Mononuclear cell (primary cell): Measurements from ENCODE around the gene SNRPD2. TPM values are rescaled to one million over a fixed set of nuclear protein-coding genes. Genes with fewer than 3 reads are reported as not detected.

ENCODE experiments used
- H3K27me3 ChIP-seq: 2 replicates; pipeline ENCODE4 v1.6.0; 2011; ENCODE audit warnings: low read length, control low read depth; ENCODE audit not compliant: insufficient read depth
- H3K4me1 ChIP-seq: 2 replicates; pipeline ENCODE4 v1.5.1; 2011; ENCODE audit warnings: mild to moderate bottlenecking, low read length, control low read depth; ENCODE audit not compliant: insufficient read depth
- H3K4me3 ChIP-seq: 2 replicates; pipeline ENCODE4 v1.5.1; 2011; ENCODE audit warnings: mild to moderate bottlenecking, low read length, moderate library complexity
- H3K9me3 ChIP-seq: 2 replicates; pipeline ENCODE4 v1.5.1; 2011; ENCODE audit warnings: low read depth, mild to moderate bottlenecking, control low read depth, low read length
- total RNA-seq: library from RNA; depleted of rRNA; stranded (reverse); fragments of >200 nt; gene quantifications from one replicate; pipeline ENCODE4 v1.2.3, GENCODE V29; 2012

Gene SNRPD2
- total RNA-seq, 1 donor = 158 TPM

DNA sequence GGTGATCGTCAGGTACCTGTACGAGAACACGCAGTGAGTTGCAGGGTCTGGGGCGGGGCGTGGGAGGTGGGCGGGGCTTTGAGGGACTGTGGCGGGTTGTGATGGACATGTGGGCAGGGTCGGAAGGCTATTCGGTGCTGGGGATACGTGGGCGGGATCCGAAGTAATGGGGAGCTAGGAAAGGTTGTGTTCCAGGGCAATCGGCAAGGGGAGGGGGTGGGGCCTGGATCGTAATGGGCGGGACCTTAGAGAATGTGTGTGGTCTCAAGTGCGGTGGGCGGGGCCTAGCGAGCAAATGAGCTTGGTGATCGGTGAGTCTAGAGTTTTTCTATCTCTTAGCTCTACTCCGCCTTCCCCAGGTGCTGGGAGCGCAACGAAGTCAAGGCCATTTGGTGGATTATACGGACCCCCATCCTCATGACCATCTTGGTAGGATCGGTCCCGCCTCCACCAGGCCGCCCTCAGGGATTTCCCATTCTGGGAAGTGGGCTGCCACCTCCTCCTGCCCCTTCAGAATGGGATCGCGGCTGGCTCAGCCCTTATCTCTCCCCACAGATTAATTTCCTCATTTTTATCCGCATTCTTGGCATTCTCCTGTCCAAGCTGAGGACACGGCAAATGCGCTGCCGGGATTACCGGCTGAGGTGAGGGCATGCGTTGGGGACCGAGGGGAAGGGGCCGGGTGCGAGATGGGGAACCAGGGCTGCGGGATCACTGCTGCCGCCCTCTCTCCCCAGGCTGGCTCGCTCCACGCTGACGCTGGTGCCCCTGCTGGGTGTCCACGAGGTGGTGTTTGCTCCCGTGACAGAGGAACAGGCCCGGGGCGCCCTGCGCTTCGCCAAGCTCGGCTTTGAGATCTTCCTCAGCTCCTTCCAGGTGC, 14.2 kb downstream of the SNRPD2 start:
- peaks cover 19% of the 10 kb centered on the region for H3K27me3 ChIP-seq
- H3K9me3 ChIP-seq = no peaks in the 10 kb centered on the region
- H3K4me3 ChIP-seq = no peak overlapping the region
- peaks cover 39% of the 10 kb centered on the region for H3K4me1 ChIP-seq

DNA sequence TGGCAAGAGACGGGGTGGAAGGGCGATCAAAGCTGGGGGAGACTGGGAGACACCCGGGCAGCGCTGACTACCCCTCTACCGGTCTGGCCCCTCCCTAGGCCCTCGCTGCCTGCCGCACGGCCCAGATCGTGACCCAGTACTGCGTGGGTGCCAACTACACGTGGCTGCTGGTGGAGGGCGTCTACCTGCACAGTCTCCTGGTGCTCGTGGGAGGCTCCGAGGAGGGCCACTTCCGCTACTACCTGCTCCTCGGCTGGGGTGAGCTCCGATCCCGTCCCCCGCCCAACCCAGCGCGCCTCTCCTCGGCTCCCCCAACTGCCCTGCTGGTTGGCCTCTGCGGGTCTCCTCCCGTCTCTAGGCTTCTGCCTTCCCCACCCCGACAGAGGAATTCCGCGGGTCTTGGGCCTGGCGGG, 14.9 kb downstream of the SNRPD2 start:
- Histone ChIP-seq H3K4me1 (peaks cover 37% of the 10 kb centered on the region), H3K4me3 (no peak overlapping the region), H3K27me3 (peaks cover 19% of the 10 kb centered on the region)

DNA sequence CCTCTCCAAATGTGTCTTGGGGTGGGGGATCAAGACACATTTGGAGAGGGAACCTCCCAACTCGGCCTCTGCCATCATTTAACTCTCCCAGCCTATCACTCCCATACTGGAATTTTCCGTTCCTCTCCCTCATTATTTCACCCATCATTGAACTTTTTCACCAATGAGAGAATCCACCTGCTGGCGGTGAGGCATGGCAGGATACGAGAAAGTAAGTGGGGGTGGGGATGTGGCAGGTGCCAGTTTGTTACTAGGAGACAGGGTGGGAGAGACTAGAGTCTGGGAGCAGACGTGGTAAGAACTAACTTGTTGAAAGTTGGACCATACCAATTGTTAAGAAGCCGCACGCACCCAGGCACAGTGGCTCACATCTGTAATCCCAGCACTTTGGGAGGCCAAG, 16.8 kb downstream of the SNRPD2 start:
- Histone ChIP-seq H3K9me3 (no peaks in the 10 kb centered on the region), H3K4me3 (no peak overlapping the region), H3K4me1 (peaks cover 40% of the 10 kb centered on the region), H3K27me3 (peaks cover 27% of the 10 kb centered on the region)

More for the DNA sequence above, 14.9 kb downstream of the SNRPD2 start:
- no peaks in the 10 kb centered on the region for H3K9me3 ChIP-seq

DNA sequence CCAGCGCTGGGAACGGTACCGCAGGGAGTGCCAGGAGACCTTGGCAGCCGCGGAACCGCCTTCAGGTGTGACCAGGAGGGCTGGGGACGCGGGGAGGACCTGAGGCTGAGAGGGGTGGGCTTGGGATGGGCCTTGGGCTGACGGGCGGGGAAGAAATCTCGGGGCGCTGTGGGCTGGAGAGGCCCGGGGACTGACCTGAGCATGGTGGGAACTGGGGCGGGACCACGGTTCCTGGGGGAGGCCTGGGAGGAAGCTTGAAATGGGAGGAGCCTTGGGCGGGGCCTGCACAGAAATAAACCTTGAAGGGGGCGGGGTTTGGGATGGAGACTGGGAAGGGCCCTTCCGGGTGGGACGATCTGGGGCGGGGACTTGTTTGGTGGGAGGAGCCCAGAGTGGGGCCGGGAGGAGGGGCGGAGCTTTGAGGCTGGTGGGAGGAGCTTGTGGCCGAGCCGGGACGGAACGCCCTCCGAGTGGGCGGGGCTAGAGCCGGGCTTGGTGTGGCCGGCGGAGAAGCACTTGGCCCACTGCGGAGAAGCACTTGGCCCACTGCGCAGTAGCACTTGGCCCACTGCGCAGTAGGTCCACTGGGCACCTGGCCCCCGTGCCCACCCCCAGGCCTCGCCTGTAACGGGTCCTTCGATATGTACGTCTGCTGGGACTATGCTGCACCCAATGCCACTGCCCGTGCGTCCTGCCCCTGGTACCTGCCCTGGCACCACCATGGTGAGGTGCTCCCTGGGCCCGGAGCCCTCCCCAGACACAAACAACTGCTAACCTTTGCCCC, 20.9 kb downstream of the SNRPD2 start:
- H3K27me3 ChIP-seq = peaks cover 25% of the 10 kb centered on the region
- H3K4me3 ChIP-seq = no peak overlapping the region
- H3K4me1 ChIP-seq = peaks cover 43% of the 10 kb centered on the region
- no peaks in the 10 kb centered on the region for H3K9me3 ChIP-seq

DNA sequence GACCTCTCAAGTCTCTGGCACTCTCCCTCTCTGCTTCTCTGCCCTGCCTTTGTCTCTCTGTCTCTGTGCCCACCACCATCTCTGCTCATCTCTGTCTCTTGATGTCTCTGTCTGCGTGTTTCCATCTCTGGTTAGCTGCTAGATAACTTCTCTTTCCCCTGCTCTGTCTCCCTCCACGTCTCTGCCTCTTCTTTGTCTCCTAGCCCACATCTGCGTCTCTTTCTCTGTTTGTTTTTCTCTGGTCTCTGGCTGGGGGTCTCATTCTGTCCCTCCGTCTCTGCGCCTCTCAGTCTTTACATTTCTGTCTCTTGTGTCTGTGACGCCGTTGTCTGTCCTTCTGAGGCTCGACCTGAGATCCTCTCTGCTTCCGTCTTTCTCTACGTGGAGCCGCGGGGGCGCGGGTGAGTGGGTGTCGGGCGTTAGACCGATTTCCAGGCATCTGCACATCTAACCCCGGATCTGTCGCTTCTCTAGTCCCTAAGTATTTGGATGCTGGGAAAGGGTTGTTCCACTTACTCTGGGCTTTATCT, 23.3 kb downstream of the SNRPD2 start:
- H3K9me3 ChIP-seq = no peaks in the 10 kb centered on the region
- H3K27me3 ChIP-seq = peaks cover 25% of the 10 kb centered on the region
- H3K4me3 ChIP-seq = peak overlapping the region; percentile 34
- peaks cover 40% of the 10 kb centered on the region for H3K4me1 ChIP-seq

DNA sequence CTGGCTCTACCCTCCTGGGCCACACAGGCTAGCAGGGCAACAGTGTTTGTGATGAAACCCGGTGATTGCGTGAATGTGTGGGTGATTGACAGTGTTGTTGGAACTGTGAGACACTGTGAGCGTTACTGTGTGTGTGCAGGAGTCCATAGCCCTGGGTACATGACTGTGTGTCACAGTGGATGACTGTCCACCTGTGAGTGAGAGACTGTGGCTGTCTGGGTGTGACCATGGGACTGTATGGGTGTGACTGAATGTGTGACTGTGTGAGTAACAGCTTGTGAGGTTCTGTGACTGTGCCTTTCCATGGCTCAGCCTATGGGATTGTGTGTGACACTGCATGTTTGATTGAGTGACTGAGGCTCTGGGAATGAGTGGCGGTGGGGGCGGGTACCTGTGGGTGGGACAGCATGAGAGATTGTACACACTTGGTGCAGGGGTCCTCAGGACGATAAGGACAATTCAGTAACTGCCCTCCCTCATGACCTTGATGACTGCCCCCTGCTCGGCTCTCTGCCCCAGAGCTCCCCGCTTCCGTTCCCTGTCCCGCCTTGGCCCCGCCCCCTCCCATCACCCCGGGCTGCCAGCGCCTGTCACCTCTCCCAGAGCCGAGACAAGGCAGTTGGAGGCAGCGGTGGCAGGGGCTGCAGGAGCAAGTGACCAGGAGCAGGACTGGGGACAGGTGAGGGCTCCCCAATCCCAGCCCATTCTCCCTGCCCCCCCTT, 24.0 kb downstream of the SNRPD2 start, which contains the start of gene GIPR:
Gene GIPR, plus strand, starts transcription at position 602 of the 722 bp plus-strand sequence. CDS start 1,300 bp downstream, outside the sequence.
- H3K4me3 ChIP-seq = peak within 1 kb of the TSS; percentile 34
- peaks cover 40% of the 10 kb centered on the region for H3K4me1 ChIP-seq
- peaks cover 25% of the 10 kb centered on the region for H3K27me3 ChIP-seq
- H3K9me3 ChIP-seq = no peaks in the 10 kb centered on the region

DNA sequence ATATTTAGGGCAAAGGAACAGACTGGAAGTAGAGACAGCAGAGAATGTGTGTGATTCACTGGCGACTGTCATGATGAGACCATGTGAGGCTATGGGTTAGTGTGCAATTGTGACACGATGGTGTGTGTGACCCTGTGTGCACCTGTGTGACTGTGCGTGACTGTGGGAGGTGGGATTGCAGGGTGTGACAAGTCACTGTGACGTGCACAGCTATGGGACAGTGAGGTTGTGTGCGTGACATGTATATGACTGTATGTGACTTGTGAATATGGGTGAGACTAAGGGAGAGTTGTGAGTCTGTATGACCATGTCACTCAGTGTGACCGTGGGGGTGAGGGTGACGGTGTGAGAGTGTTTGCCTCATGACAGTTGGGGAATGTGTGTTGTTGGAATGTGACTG, 27.2 kb downstream of the SNRPD2 start:
- H3K4me3 ChIP-seq = no peak overlapping the region
- H3K9me3 ChIP-seq = no peaks in the 10 kb centered on the region

DNA sequence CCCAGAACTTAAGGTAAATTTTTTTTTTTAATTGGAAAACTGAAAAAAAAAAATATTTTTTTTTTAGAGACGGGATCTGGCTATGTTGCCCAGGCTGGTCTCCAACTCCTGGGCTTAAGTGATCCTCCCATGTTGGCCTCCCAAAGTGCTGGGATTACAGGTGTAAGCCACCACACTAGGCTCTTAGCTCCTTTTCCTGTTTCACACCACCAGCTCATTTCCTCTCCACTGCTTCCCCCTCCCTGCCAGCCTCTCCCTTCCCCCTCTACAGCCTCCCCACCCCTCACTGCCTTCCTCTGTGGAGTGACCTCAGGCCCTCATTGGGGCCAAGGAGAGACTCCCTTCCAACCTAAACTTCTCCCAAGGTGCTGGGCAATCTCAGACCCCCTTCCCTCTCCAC, 28.0 kb downstream of the SNRPD2 start:
- H3K4me3 ChIP-seq = no peak overlapping the region
- no peaks in the 10 kb centered on the region for H3K9me3 ChIP-seq
- H3K27me3 ChIP-seq = peaks cover 12% of the 10 kb centered on the region
- peaks cover 14% of the 10 kb centered on the region for H3K4me1 ChIP-seq

More for the DNA sequence above, 27.2 kb downstream of the SNRPD2 start:
- Histone ChIP-seq H3K4me1 (peaks cover 22% of the 10 kb centered on the region), H3K27me3 (peaks cover 17% of the 10 kb centered on the region)

DNA sequence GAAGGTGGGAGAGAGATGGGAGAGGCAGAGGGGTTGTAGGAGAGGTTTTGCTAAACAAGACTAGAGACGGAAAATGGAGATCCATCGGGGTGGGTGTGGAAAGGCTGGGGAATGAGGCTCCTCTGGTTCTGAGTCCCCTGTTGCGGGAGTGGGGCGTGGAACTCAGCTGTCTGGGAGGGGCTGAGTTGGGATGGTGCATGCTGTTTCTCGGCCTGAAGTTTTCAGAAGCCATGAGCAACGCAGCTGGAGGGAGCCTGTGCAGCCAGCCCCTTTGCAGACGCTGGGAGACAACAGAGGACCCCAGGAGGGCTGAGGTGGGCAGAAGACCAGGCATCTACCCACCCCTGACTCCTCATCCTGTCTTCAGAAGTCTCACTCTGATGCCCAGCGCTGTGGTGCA, 31.1 kb downstream of the SNRPD2 start:
- H3K9me3 ChIP-seq = no peaks in the 10 kb centered on the region
- no peaks in the 10 kb centered on the region for H3K27me3 ChIP-seq
- H3K4me1 ChIP-seq = no peaks in the 10 kb centered on the region
- H3K4me3 ChIP-seq = no peak overlapping the region

DNA sequence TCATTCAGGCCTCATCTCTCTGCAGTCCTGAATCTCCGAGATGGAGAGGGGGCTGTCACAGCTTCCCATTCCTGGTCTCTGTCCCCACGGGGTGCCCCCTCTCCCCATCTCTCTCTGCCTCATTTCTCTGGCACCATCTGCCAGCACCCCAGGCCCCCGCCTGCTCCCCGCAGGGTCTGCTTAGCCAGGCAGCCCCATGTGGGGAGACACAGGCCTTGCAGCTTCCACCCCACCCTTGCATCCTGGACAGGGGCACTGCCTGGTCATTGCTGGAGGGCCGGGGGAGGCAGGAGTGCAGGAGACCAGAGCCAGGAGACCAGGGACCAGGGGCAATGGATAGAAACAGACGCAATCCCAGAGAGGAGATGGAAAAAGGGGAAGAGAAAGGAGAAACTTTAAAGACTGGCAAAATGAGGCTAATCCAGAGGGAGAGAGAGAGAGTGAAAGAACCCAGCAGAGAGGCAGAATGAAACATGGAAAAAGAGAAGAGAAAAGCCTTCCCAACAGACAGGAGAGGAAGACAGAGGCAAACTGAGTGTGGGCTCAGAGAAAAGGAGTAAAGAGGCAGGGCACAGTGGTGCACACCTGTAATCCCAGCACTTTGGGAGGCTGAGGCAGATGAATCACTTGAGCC, 32.5 kb downstream of the SNRPD2 start:
- Histone ChIP-seq H3K4me3 (no peak overlapping the region), H3K4me1 (no peaks in the 10 kb centered on the region), H3K27me3 (no peaks in the 10 kb centered on the region), H3K9me3 (no peaks in the 10 kb centered on the region)

DNA sequence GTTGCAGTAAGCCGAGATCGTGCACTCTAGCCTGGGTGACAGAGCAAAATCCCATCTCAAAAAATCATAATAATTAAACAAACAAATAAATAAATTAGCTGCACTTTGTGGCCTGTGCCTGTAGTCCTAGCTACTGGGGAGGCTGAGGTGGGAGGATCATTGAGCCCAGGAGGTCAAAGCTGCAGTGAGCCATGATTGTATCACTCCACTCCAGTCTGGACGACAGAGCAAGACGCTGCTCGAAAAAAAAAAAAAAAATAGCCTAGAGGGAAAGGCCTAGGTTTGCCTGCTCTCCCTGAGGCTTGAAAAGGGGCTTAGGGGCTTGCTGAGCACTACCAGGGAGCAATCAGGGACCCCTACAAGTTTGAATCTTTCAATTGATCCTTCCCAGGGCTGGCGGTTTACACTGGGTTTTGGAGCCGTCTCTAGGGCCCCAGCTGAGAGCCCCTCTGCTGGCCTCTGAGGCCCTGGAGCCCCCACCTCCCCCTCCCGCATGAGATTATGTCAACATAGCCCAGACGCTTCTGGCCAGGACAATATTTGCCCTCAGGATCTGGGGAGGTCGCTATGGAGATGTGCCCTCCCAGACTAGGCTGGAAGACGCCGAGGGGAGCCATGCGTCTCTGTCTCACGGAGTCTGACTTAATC, 34.1 kb downstream of the SNRPD2 start:
- Histone ChIP-seq H3K27me3 (no peaks in the 10 kb centered on the region), H3K4me3 (no peak overlapping the region), H3K4me1 (no peaks in the 10 kb centered on the region), H3K9me3 (no peaks in the 10 kb centered on the region)

DNA sequence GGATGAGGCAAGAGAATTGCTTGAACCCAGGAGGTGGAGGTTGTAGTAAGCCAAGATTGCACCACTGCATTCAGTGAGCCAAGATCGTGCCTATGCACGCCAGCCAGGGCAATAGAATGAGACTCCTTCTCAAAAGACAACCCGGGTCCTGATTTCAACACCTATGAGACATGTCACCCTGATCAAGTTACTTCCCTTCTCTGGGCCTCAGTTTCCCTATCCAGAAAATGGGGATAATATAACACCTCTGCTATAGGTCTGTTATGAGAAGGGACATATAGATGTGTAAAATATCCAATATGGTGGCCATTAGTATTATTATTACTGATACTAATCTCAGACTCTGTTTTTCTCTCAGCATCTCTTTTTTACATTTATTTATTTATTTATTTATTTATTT, 36.7 kb downstream of the SNRPD2 start:
- H3K27me3 ChIP-seq = no peaks in the 10 kb centered on the region
- H3K9me3 ChIP-seq = no peaks in the 10 kb centered on the region
- no peak overlapping the region for H3K4me3 ChIP-seq
- no peaks in the 10 kb centered on the region for H3K4me1 ChIP-seq

DNA sequence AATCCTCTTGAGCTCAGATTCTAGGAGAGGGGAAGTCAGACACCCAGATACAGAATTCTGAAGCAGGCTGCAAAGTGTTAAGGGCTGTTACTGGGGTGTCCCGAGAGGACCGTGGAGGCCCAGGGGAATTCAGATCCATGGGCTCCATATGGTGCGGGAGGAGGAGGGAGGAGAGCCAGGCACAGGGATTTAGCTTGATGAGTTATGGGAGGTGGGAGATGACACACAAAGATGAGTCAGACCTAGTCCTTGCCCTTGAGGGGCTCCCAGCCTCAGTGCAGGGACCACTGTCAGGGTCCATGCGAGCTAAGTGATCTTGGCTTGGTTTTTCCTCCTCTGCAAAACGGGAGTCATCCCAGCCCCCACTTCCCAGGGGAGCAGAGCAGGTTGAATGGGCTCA, 38.1 kb downstream of the SNRPD2 start:
- no peak overlapping the region for H3K4me3 ChIP-seq
- H3K27me3 ChIP-seq = no peaks in the 10 kb centered on the region
- no peaks in the 10 kb centered on the region for H3K4me1 ChIP-seq
- H3K9me3 ChIP-seq = no peaks in the 10 kb centered on the region

DNA sequence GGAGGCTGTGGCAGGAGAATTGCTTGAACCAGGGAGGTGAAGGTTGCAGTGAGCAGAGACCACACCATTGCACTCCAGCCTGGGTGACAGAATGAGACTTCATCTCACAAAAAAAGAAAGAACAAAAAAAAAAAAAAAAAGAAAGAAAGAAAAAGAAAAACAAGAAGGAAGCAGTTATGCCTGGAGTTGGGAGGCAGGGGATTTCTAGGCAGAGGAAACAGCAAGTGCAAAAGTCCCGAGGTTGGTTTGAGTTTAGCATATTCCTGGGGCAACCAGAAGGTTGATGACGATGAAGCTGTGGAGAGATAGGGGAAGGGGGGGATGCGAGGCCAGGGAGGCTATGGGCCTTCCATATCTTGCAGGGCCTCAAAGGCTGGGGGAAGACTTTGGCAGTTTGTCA, 41.0 kb downstream of the SNRPD2 start:
- Histone ChIP-seq H3K4me3 (no peak overlapping the region), H3K27me3 (peaks cover 8% of the 10 kb centered on the region), H3K9me3 (no peaks in the 10 kb centered on the region), H3K4me1 (peaks cover 7% of the 10 kb centered on the region)
